Kidney epithelial cell (primary cell): ENCODE measurements around the gene FAM53B. TPM values are rescaled to one million over a fixed set of nuclear protein-coding genes. Genes with fewer than 3 reads are reported as not detected.

Experiments
- DNase-seq: peaks from one replicate; pipeline ENCODE4 v3.0.0-alpha.2; 2010; ENCODE audit warnings: low read depth
- H3K27me3 ChIP-seq: 2 replicates; pipeline ENCODE4 v1.6.0; 2011; ENCODE audit warnings: low read length; ENCODE audit not compliant: control insufficient read depth, insufficient read depth
- H3K36me3 ChIP-seq: 2 replicates; pipeline ENCODE4 v1.5.1; 2011; ENCODE audit warnings: low read length; ENCODE audit not compliant: control insufficient read depth, insufficient read depth
- H3K4me3 ChIP-seq: 2 replicates; pipeline ENCODE4 v1.5.1; 2011; ENCODE audit warnings: low read depth, mild to moderate bottlenecking, control low read depth, low read length
- total RNA-seq: library from RNA; depleted of rRNA; stranded (reverse); fragments of >200 nt; gene quantifications from 2 replicates; pipeline ENCODE4 v1.2.3, GENCODE V29; 2015
- TF ChIP-seq, protein P1 (sequence below): IDR thresholded peaks from 2 replicates; pipeline ENCODE4 v1.5.1; 2011; ENCODE audit warnings: mild to moderate bottlenecking, moderate library complexity, low read length, control low read depth, inconsistent platforms; ENCODE audit not compliant: insufficient read depth, poor library complexity, severe bottlenecking

FAM53B gene
- total RNA-seq, 1 donor from 2014 or later, result 16.1 TPM

DNA sequence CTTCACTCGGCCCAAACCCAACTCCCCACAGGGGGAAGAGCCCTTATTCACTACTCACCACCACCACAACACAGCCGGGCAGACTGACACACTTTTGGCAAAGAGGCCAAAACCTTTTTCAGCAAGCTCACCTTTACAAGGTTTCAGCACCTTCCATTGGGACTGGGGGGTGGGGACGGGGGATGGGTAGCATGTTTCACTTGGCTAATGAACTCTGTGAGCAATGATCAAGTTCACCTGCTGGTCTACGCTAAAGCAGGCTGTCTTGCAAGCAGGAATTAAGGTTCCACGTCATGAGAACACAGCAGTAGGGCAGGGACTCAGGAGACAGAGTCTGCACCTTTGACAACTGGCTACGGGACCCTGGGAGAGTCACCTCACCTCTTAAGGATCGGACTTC, 7.0 kb downstream of the FAM53B start:
- DNase-seq, result no peak
- Histone ChIP-seq H3K27me3 (no peaks in the 10 kb centered on the region), H3K36me3 (no peaks in the 10 kb centered on the region), H3K4me3 (no peak overlapping the region)
- TF ChIP-seq, protein P1, sequence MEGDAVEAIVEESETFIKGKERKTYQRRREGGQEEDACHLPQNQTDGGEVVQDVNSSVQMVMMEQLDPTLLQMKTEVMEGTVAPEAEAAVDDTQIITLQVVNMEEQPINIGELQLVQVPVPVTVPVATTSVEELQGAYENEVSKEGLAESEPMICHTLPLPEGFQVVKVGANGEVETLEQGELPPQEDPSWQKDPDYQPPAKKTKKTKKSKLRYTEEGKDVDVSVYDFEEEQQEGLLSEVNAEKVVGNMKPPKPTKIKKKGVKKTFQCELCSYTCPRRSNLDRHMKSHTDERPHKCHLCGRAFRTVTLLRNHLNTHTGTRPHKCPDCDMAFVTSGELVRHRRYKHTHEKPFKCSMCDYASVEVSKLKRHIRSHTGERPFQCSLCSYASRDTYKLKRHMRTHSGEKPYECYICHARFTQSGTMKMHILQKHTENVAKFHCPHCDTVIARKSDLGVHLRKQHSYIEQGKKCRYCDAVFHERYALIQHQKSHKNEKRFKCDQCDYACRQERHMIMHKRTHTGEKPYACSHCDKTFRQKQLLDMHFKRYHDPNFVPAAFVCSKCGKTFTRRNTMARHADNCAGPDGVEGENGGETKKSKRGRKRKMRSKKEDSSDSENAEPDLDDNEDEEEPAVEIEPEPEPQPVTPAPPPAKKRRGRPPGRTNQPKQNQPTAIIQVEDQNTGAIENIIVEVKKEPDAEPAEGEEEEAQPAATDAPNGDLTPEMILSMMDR, result no peak

DNA sequence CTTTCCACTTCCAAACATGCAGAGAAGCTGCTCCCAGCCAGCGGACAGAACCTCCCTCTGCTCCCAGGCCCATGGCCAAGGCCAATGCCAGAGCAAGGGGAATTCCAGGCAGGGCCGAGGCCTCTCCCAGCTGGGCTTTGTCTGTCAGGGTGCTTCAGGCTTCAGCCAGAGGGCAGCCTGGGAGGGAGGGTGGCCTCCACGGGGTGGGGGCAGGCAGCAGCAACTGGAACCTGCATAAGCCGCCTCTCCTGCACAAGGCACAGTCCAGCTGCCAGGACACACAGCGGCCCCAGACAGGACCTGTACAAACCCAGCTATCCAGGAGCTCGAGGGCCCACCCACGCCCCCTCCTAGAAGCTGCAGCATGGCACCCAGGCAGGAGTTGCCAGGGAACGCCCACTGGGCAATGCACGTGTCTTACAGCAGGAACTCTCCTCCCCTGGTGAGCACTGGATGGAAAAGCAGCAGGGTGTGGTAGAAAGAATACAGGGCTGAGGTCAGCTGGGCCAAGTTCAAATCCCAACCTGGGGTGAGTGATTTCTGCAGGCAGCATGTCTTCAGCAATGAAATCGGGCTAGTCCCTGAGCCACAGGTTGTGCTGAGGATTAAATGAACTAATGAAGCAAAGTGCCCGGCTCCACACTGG, 7.6 kb downstream of the FAM53B start:
- TF ChIP-seq, protein P1, result no peak
- no peak overlapping the region for H3K4me3 ChIP-seq
- no peaks in the 10 kb centered on the region for H3K27me3 ChIP-seq
- DNase-seq, result no peak
- no peaks in the 10 kb centered on the region for H3K36me3 ChIP-seq

DNA sequence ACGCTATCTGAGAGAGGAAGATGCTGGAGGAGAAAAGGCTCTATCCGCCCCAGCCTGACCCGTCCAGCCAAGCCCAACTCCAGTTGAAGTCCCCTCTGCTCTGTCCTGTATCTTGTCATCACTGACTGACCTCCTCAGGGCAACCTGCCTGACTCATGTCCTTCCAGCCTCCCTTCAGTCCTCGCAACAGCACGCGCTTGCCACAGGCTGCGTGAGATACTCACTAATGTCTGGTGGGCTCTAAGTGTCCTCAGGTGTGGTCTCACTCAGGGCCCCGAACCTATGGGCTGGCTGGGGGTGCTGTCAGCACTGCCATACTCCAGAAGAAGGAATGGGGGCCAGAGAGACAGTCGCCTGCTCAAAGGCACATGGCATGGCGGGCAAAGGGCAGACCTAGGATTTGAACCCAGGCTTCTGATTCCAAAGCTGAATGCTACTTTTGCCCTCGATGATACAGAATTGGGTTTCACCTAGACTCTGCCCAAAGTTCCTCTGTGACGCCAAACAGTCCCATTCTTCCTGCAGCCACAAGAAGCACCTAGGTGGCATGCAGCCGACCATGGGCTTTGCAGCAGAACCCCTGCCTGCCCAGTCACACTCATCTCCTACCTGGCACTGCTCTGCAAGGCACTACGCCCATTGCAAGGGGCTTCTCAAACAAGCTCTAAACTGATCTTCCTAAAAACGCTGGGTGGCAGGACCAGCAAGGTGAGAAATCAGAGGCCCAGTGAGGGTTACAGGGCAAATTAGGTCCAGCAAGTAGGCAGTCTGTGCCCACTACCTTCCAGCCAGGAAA, 8.5 kb downstream of the FAM53B start:
- no peak for DNase-seq
- no peak overlapping the region for H3K4me3 ChIP-seq
- H3K27me3 ChIP-seq, result no peaks in the 10 kb centered on the region
- no peaks in the 10 kb centered on the region for H3K36me3 ChIP-seq
- TF ChIP-seq, protein P1, result no peak

DNA sequence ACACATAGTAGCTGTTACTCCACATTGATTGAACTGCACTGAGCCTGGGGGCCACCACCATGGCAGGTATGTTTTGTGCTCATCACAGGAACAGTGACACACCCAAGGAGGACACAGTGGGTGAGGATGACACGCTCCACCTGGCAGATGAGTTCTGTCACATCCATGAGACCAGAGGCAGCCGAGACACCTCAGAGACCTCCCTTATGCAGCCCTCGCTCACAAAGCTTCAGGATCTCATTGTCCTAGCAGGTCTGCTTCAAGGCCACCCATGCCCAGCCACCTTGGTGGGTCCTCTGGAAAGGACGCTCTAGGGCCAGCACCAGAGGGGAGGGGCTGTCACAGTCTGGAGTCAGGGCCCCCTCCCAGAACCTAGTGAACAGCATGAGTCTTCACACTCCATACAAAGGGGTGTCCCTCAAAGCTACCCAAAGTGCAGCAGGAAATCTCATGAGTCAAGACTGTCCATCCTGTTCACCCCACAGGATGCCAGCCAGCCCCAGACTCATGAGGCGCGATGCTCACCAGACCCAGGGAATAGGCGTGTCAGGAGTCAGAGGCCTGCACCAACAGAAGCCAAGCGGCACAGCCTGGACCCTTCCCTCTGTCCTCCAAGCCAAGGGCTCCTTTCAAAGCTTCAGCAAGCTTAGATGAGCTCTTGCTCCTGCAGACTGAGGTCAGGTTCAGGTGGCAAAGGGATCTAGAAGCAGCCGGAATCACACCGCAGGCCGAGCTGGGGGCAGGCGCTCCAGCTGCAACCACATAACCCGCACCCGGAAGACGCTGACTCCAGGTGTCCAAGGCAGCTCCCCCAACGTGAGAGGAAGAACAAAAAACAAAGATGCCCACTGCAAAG, 9.6 kb downstream of the FAM53B start:
- TF ChIP-seq, protein P1, result no peak
- Histone ChIP-seq H3K27me3 (no peaks in the 10 kb centered on the region), H3K36me3 (no peaks in the 10 kb centered on the region), H3K4me3 (no peak overlapping the region)
- no peak for DNase-seq

DNA sequence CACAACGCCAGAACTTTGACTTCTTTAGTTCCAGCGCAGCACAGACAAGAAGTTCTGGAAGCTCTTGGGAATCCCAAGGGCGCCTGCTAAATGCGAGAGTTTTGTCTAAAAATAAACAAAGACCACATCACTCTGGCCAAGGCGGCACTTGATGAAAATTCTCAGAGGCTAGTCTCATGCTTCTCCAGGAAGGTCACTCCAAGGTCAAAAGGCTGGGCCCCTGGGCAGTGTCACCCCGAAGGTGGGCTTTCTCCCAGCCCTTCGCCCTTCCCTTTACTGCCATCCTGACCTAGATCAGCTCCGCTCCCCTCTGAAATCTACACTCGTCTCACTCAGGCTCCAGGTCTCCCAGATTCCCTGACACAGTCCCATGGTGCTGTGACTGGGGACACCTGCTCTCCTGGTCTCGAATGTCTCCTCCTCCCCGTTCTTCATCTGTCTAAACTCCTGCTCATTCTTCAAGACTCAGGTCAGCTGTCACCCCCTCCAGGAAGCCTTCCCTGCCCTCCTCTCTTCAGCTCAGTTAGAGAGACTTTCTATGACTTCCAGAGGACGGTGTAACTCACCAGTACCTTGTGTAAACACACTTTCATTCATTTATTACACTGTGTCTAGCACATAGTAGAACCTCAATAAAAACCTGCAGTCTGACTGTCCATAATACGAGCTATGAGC, 10.5 kb downstream of the FAM53B start:
- H3K36me3 ChIP-seq, result no peaks in the 10 kb centered on the region
- no peaks in the 10 kb centered on the region for H3K27me3 ChIP-seq
- no peak for DNase-seq
- no peak overlapping the region for H3K4me3 ChIP-seq
- TF ChIP-seq, protein P1, result no peak
